ENCODE data around the gene EZH2.

Gene EZH2

DNA sequence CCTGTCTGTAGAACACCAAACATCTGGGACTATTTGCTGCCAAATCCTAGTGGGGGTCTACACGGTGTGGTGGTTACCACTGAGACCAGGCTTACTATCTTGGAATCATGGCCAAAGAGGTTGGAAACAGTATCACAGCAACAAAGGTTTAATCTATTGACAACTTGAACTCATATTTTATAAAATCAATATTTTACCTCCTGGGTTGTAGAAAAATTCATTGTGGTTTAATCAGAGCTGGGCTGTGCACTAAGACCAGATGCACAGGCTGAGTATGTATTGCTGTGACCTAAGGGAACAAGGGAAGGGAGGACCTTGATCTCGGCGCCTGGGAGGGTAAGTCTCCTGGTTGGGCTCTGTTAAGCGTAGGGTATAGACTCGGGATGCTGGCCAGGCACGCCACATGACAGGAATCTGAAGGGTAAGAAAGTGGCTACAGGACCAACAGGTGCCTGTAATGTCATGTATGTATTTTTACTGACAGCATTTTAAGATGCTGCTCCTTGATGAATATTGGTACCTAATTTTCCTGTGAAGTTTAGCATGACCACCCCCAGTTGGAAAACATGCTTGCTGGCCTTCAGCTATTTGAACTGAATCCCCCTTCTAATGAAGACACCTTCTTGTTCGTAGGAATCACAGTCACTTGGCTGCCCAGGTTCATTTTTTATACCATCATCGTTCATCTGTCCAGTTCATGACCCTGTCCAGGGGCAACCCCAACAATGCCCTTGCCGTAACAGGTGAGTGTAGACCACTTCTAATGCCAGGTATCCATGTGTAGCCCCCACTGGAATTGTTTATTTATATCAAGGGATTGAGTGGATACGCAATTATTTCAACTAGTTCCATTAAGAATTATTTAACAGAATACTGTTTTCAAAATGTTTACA, 79.5 kb downstream of the EZH2 start:
- no peak for DNase-seq

- no peak for DNase-seq
These were observed 81.0 kb downstream of the EZH2 start for GRCh38 chr7:148803094-148803493.

DNA sequence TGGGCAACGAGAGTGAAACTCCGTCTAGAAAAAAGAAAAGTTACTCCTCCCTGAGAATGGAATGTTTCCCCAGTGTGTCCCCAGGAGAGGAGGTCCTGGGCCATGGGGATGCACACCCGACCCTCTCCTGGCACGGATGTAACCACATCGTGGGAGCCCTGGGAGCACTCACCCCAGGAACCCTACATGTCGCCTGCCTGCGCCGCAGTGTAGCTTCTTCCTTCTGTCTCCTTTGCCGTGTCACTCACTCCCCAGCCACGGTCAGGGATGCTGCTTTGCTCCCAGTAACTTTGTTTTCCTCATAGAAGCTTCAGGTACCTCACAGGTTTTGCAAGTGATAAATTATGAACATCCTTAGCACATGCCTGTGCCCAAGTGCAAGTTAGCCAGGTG, 82.0 kb downstream of the EZH2 start:
- no peak for DNase-seq

DNA sequence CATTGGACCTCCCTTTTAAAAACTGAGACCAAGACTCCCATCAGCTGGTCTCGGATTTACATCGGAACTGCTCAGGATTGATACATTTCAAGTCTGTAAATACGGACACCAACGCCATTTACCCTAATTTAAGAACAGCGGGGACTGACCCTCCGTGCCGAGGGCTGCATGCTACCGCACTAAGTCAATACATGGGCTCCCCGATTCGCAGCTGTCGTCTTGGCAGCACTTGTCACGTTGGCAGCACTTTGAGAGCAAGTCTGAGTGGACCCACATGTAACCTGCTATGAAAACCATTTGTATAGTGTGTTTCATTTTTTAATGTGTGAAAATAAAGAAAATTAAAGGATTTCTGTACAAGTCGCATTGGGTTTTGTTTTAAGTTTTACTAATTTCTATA, 83.4 kb downstream of the EZH2 start:
- DNase-seq = no peak

DNA sequence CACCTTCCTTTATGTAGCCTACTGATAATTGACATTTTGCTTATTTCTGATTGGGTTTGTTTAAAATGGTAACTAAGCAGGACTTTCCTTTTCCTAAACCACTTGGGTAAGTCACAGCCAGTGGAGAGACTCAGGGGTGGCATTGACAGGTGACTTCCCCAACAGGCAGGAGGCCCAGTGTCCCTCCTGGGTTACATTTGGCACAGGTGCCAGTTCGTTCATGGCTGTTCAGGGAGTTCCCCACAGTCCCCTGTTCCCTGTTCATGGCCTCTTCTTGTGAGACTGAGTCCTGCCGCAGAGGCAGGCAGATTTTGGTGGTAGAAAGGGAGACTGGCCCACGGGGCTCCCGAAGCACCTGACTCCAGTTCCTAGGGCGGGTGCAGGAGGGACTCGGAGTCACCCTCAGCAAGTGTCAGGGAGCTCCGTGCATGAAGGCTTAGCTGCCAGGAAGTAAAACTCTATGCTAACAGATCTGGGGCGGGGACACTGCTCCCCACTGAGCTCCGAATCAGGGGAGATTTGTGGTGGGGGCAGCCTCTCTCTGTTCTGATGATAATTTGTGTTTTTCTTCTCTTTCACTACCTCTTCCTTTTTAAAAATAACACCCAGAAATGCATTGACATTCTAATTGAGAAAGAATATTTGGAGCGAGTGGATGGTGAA, 84.1 kb downstream of the EZH2 start:
- DNase-seq = no peak

GRCh38 chr7:148796841-148797240, 87.2 kb downstream of the EZH2 start:
- DNase-seq = no peak

GRCh38 chr7:148794476-148794875, 89.6 kb downstream of the EZH2 start:
- DNase-seq = no peak

DNA sequence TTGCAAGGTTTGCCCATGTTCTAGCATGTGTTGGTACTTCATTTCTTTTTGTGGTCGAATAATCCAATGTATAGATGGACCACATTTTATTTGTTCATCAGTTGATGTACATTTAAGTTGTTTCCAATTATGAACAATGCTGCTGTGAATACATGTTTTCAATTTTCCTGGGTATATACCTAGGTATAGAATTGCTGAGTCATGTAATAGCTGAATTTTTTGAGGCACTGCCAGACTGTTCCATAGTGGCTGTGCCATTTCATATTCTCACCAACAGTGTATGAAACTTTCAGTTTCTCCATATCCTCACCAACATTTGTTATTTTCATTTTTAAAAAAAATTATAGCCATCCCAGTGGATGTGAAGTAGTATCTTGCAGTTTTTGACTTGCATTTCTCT, 90.5 kb downstream of the EZH2 start:
- DNase-seq = no peak

GRCh38 chr7:148791546-148791945, 92.5 kb downstream of the EZH2 start:
- DNase-seq = no peak

- DNase-seq = no peak
These were observed 93.2 kb downstream of the EZH2 start for GRCh38 chr7:148790850-148791249.

DNA sequence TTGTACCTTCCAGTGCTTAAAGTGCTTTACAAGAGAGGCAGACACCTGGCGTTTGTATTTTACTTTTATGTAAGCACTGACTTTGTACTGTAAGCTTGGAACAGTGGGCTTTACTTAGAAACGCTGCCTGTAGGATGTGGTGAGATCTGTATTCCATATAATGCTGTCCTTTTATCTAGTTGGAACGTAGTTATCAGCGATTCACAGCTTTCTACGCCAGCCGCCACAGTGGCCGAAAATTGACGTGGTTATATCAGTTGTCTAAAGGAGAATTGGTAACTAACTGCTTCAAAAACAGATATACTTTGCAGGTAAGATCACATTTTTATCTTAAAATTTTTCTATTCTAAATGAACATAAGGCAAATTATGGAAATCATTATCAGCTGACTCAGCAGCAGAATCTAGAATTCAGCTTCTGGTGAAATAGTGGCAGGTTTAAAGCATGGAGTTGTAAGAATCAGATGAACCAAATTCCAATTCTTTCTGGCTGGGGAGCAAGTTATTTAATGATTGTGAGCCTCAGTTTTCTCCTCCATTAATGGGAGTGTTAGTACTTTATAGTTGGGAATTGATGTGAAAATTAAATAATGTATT, 93.9 kb downstream of the EZH2 start:
- no peak for DNase-seq

- DNase-seq = no peak
These were observed 94.9 kb downstream of the EZH2 start for GRCh38 chr7:148789220-148789619.

DNA sequence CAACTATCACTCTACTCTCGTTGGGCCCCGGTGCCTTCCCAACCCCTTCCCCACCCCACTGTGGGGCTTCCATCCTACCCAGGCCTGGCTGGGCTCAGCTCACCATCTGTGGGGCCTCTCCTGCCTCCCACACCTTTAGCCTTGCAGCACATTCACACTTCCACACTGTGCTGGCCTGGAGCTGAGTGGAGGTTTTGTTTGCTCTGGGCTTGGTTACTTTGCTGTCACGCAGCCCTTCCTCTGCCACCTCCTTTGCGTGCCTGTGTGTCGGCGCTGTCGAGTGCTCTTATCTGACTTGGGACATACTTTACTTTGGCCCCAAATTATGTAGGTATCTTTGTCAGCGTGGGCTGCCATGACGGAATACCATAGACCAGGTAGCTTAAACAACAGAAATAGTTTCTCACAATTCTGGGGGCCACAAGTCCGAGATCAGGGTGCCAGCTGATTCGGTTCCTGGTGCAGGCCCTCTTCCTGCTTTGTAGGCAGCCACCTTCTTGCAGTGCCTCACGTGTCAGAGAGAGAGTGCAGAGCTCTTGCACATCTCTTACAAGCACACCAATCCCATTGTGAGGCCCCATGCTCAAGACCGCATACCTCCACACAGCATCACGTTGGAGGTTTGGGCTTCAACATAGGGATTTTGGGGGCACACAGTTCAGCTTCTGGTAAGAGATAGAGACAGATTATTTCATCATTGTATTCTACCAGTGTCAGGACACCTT, 96.4 kb downstream of the EZH2 start:
- no peak for DNase-seq

- DNase-seq = no peak
These were observed 100.1 kb downstream of the EZH2 start for GRCh38 chr7:148783801-148784527.

GRCh38 chr7:148782757-148783456, 101.2 kb downstream of the EZH2 start:
- DNase-seq = no peak

DNA sequence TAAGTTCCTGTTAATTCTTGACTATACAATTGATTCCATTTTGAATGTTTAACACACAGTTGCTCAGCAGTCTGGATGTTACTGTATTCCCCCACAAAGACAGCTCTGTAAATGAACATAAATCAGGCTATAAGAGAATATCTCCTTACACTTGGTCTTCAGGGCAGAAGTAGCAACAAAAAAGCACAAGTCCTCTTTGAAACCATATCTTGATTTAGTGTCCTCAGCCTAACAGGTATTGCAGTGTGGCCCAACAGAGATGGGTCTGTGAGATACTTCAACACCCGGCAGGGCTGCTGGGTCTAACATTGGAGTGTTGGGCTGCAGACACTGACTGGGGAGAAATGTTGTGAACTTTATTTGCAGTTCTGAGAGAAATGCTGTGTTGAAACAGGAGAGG, 109.6 kb downstream of the EZH2 start:
- no peak for DNase-seq

DNA sequence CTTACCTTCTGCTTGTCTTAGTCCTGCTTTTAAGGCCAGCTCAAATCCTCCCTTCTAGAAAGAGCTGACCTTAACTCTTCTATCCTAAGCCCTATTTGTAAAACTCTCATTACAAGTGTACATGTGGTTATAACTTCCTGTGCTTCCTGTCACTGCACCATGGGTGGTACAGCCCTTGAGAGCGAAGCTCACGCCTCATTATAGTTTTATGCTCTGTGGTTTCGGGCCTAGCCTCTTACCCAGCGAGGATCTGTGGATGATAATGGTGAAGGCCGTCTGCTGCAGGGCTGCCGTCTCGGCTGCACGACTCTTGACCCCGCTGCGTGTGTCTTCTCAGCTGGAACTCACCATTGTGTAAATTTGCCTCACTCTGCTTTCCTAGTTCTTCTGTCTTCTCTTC, 110.8 kb downstream of the EZH2 start:
- DNase-seq = no peak

DNA sequence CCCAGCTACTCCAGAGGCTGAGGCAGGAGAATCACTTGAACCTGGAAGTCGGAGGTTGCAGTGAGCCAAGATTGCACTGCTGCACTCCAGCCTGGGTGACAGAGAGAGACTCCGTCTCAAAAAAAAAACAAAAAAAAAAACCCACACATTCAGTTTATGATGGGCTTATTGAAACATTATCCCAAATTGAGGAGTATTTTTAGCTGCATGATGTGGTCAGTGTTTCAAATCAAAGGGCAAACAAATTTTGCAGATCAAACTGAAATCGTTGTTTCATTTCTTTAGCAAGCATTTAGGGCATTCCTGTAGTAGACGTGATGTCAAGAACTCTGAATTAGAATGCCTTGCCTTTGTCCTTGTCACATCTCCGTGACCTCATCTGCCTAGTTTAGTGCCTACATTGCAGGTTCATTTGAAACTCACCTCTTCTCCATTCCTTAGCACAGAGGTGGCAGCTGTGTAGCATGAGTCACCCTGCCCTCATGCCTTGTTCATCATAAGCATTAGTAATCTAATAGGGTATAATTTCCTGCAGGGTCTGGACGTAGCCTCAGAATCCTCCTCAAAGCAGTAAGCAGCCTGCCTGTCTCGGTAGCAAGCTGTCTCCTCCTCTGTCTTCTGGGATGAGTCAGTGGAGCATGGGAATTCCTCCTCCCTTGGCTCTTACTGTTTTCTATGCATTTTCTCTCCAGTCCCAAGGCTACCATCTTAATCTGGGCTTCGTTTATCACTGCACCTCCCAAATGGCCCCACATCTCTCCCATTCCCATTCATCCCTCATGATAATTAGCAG, 111.6 kb downstream of the EZH2 start:
- peak; percentile 45 for DNase-seq

DNA sequence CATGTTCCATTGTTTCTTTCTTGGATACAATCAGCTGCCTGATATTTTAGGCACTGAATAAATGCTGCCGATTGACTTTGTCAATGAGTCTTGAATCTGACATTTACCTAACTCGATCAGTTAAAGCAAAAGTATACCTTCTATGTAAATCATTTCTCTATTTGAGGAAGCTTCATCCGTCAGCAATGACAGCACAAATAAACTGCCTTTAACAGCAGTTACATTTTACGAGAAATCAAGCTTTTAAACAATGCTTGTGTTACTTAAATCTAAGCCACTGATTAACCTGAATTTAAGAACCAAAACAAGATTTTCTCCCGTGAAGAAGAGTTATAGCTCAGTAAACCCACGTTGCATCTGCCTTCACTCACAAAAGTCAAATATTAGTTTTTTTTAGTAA, 114.1 kb downstream of the EZH2 start:
- DNase-seq = no peak

GRCh38 chr7:148763622-148764021, 120.5 kb downstream of the EZH2 start:
- no peak for DNase-seq
